NB4 (cell line): ENCODE measurements around the gene MELTF.

Experiments used
- CTCF ChIP-seq: IDR thresholded peaks from one replicate; pipeline ENCODE4 v1.5.1; 2012; ENCODE audit warnings: low read depth, low read length
- POLR2A ChIP-seq: IDR thresholded peaks from 2 replicates; pipeline ENCODE4 v1.6.1; 2011; ENCODE audit warnings: mild to moderate bottlenecking; ENCODE audit not compliant: insufficient read length; ENCODE audit errors: extremely low read depth

GRCh38 chr3:197025736-197026480, 3.7 kb downstream of the MELTF start:
- TF ChIP-seq CTCF: no peak
- no peak for TF ChIP-seq POLR2A
